ENCODE measurements around the gene GNB5.
"Not testable (repeated sequence)": the region's sequence is repeated elsewhere in the genome, so short reads cannot be mapped to it uniquely, and the experiment has no call there.

Gene GNB5
- total RNA-seq: 1.7 to 12.7 (median 6.5) reads per million in 17 experiments

DNA sequence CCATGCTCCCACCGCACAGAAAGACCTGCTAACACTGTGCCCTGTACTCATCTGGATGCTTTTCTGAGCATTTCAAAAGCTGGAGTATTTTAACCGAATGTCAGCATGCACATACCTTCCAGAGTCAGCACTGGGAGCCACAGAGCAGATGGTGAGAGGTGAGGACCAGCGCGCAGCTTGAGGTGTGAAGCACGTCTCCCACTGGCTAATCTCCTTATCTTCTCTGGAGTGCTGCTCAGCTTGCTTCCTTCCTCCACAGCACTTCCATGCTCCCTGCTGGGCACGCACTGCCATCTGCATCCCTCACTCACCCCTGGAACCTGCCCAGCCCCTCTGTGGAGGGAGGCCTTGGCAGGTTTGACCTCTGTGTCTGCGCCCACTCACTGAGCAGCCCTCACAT is at the start of gene GNB5:
Gene GNB5 (minus strand): TSS at position 186 of the 400 bp plus-strand sequence. CDS start 6,716 bp downstream, outside the sequence.
- no peak for DNase-seq

DNA sequence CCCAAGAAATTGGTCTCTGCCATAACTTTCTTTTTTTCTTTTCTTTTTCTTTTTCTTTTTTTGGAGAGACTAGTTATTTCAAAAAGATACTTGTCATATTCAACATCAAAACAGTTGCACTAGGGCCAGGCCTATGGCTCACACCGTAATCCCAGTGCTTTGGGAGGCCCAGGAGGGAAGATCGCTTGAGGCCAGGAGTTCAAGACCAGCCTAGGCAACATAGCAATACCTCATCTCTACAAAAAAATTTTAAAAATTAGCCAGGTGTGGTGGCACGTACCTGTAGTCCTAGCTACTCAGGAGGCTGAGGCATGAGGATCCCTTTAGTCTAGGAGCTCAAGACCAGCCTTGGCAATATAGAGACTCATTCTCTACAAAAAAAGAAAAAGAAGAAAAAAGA is 49.0 kb upstream of the GNB5 start:
- DNase-seq: no peak

DNA sequence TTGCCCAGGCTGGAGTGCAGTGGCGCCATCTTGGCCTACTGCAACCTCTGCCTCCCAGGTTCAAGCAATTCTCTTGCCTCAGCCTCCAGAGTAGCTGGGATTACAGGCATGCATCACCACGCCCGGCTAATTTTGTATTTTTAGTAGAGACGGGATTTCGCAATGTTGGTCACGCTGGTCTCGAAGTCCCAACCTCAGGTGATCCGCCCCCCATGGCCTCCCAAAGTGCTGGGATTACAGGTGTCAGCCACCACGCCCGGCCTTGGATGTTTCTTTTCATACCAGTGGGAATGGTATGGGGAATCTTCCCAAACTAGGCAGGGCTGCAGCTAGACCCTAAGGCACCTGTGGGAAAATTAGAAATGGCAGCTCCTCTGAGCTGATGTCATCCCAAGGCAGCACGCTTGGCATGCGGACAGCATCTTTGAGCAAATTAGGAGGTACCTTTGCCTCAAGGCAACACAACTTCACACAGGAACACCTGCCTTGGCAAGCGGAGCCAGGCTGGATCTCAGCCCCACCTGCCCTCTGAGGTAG is 47.9 kb upstream of the GNB5 start:
- not testable (repeated sequence) for DNase-seq

DNA sequence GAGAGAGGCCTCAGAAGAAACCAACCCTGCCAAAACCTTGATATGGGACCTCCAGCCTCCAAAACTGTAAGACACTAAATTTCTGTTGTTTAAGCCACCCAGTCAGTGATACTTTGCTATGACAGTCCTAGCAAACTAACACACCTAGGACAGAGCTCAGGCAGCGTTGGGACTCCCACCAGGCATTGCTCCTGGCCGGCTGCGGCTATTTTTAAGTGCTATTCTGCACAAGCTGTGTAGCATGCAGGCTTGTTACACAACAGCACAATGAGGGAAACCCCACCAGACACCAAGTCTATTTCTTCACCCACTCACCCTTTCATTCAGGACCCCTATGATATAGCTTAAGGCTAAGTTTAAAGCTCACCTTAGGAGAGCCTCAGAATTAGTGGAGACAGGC is 47.0 kb upstream of the GNB5 start:
- DNase-seq: no peak

DNA sequence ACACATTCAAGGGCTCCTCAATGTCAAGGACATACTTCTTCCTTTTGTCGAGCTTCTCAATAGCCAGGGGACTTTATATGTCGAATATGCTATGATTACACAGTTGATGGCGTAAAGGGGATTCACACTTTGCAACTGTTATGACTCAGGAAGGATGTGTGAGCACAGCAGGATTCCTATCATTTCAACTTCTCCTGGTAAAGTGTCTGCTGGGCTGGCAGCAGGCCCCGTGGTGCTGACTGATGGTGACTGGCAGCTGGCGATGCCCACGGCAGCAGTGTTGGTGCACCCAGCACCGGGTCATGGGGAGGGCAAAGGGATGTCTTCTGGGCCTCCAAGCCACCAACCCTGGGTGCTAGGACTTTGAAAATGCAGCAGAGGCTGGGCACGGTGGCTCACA is 44.8 kb upstream of the GNB5 start:
- DNase-seq: peak; percentile 31 to 75 (median 42)

DNA sequence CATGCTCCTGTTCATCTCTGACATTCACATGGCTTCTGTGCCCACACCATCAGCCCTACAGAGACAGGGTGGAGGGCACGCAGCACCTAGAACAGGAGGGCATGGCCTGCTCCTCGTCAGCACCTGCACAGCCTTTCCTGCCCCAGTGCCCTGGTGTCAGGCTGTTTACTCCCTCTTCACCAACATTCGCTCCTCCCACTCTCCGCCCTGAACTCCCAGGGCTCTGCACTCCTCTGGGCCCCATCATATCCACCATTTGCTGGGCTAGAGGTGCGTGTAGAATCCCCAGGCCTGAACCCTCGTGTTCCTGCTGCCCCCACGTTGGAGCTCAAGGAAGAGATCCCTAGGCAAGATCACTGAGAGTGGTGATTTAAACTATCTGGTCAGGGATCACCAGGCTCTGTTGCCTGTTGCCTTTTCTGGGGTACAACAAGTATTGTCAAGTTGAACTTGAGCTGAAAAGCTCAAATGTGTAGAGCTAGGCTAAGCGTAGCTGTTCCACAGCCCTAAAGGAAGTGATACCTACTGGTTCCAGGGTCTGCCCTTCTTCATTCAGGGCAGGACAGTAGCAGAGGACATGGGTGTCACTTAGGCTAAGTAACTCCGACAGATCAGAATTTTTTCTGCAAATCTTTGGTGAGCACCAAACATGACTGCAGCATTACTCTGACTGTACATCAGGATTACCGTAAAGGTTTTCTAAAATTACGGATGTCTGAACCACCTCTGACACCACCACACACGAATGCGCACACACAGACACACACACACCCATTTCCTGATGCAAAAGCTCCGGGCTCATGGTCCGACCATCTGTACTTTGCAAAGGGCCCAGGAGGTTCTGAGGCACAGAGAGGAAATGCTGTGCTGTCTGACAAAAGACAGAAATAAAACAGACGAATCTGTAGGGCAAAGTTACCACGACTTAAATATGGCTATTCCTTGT is 43.7 kb upstream of the GNB5 start:
- no peak for DNase-seq

DNA sequence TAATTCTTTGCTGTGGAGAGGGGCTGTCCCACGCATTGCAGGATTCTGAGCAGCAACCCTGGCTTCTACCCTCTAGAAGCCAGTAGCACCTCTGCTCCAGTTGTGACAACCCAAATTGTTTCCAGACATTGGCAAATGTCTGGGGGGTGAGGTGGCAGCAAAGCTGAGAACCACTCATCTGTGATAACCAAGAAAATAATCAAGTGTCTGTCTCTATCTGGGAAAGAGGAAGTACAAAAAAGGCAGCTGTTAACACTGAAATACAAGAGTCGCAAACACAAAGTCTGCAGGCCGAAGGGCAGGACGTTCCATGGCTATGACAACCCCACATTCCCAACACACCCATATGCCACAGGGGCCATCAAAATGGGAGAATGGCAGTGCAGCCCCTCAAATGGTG is 42.2 kb upstream of the GNB5 start:
- DNase-seq: peak; percentile 29 to 65 (median 50)

DNA sequence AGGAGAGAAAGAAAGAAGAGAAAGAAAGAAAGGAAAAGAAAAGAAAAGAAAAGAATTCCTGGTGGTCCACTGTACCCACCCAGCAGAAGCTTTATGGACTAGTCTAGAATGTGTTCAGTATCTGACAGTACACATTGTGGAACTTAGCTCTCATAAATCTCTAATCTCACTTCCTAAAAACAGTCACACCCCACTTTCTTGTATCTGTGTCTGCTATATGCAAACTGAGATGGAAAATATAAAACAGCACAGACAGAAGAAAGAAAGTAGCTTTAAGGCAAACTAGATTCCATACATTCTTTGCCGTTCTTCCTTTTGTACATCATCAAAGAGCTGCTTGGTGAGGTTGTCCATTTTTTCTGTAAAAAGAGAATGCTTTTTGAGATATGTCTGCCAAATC is 41.1 kb upstream of the GNB5 start:
- peak in 2 of 4 experiments; percentile 60 for DNase-seq

DNA sequence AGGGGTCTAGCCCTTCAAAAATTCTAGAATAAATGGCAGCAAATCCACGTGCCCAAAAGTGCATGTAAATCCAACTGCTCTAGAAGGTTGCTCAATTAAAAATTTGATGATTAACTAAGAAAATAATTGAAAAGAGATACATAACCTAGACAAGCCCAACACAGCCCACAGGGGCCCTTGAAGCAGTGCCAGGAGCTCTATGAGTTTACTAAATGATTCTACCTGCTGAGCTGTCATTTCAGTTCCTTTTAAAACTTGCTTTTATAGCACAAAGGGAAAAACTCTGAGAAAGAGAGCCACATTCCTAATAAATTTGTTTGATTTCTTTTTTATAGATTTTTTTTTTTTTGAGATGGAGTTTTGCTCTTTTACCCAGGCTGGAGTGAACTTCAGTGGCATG is 38.9 kb upstream of the GNB5 start:
- no peak for DNase-seq

DNA sequence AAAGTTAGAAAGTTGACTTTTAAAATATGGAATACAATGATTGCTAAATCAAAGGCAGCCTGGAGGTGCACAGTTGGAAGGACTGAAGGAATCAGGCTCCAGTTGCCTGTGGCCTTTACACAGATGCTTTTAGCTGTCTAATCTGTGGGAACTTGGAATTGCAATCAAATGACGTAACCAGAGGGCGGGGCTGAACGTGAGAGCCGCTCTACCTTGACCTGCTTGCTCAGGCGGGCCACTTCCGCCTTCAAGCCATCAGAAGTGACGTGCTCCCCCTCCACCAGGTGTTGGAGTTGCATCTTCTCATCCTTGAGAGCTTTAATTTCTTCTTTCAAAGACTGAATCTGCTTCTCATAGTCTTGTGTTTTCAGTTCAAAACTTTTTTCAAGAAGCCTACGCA is 37.7 kb upstream of the GNB5 start:
- DNase-seq: no peak

DNA sequence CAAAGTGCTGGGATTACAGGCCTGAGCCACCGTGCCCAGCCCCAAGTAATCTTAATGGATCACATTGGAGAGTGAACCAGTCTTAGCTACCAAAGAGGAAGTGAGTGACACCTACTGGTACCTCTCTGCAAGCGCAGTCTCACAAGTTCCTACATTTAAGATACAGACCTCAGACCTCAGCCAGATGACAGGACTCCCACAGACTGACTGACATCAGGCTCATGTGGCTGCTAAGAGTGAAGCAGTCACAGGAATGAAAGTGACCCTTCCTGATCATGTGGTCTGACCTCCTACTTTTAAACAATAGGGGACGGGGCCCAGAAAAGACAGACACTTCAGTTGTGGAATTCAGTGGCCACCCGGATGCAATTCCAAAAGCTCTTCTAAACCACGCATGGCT is 36.3 kb upstream of the GNB5 start:
- peak; percentile 91 to 97 (median 94) for DNase-seq

DNA sequence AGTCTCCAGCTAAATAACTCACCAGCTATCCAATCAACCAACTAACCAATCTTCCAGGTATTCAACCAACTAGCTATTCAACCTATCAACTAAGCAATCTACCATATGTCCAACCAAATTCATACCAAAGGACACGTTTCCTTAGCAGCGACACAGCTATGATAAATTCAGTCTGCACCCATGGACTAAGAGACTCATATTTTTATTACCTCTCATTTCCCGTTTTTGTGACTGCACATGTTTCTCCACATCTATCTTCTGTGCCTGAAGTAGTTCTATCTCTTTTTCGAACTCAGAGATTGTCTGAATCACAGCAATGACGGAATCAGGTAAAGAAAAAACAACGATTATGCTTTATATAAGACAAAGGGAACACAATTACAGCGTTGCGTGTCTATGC is 34.0 kb upstream of the GNB5 start:
- DNase-seq: no peak

DNA sequence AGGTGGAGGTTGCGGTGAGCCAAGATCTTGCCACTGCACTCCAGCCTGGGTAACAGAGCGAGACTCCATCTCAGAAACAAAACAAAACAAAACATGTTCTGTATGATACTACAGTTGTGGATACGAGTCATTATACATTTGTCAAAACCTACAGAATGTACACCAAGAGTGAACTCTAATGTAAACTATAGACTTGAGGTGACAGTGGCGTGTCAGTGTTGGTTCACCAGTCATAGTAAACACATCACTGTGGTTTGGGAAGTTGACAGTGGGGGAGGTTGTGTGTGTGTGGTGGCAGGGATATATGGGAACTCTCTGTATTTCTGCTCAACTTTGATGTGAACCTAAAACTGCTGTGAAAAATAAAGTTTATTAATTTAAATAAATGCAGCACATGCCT is 33.0 kb upstream of the GNB5 start:
- peak; percentile 46 to 73 (median 66) for DNase-seq

DNA sequence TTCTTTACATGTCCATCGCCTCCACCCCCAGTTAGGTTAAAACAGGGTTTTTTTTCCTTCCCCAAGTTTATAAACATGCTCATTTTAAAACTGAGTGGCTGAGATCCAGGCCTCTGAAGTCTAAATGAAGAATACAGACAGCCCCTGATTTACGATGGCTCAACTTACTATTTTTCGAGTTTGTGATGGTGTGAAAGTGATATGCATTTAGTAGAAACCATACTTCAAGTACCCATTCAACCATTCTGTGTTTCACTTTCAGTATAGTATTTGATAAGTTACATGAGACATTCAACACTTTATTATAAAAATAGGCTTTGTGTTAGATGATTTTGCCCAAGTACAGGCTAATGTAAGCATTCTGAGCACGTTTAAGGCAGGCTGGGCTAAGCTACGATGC is 30.5 kb upstream of the GNB5 start:
- no peak for DNase-seq

DNA sequence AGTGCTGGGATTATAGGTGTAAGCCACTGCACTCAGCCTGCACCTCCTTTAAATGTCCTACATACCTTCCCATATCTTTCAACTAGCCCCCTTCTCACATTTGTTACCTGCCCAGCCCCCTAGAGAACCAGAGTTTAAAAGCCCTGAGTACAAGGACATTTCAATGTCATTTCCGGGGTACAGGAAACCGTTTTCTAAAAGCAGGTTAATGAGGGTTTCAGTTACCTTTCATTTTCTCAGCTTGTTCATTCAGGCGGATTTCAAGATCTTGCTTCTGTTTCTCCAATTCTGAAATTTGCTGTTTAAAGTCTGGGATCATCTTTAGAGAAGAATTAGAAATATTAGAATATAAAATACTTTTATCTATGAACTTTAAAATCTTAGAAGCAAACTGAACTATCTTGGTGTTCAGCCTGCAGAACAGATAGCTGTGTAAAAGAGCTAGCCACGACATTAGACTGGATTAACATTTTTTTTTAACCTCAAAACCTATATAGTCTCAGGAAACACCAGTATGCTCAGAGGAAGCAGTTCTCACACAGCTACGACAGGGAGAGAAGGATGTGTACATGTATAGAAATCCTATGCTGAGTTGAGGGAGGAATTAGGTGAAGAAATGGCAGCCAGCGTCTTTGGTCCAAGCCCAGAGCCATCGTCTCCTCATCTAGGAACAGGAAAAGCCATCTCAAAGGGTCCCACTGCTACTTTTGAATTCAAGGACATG is 29.9 kb upstream of the GNB5 start:
- DNase-seq: no peak

DNA sequence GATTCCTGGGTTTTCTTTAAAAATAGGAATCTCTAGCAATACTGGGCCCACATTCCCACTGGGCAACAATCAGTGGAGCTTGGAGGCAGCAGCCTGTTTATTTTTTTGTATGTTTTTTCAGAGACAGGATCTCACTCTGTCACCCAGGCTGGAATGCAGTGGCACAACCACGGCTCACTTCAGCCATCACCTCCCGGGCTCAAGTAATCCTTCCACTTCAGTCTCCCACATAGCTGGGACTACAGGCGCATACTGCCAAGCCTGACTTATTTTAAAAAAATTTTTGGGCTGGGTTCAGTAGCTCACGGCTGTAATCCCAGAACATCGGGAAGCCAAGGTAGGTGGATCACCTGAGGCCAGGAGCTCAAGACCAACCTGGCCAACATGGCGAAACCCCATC is 29.1 kb upstream of the GNB5 start:
- DNase-seq: no peak

DNA sequence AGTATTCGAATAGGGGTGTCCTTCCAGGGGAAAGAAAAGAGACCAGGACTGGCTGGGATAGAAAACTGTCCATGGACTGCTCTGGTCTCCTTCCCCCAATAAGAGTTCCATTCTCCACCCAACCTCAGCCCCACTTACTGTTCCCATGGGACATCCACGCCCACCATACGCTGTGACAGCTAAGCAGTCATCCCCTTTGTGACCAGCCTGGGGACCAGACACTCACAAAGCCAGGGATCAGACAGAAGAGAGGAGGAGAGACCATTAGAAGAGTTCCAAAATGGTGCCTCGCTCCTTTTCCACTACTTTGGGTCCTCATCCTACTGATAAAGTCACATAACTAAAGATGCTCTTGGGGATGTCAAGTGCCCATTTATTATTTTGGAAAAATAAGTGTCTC is 27.6 kb upstream of the GNB5 start:
- DNase-seq: no peak

DNA sequence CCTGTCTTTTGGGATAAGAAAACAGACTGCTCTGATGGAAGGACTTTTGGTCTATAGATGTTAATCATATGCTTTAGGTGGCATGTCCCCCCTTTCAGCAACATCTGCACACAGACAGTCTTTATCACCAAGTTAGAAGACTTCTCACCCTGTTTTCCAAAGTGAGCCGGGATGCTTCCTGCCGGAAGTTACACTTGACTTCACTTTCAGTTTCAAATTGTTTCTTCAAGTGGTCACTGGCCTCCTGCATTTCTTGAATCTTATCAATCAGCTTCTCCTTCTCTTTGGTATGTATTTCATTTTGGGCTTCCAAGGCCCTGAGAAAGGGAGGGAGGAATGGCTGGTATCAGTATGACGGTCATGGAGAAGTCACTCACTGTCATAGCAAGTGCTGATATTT is 27.2 kb upstream of the GNB5 start:
- no peak for DNase-seq

DNA sequence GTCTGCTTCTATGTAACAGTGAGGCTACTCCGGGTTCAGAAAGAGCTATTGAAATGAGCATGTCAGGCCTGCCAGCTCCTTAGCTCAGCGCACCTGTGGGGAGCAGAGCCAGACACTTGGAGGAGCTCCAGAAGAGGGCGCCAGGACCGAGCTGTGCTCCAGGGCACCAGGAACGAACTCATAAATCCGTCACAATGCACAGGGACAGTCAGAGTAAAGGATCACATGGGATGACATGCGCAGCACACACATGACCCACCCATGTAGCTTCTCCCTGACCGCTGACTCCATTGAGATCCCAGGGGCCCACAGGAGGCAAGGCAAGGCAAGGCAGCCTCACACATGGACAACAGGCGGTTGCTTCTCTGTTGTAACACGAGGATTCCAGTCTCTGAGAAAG is 26.0 kb upstream of the GNB5 start:
- DNase-seq: peak in 1 of 4 experiments; percentile 32

DNA sequence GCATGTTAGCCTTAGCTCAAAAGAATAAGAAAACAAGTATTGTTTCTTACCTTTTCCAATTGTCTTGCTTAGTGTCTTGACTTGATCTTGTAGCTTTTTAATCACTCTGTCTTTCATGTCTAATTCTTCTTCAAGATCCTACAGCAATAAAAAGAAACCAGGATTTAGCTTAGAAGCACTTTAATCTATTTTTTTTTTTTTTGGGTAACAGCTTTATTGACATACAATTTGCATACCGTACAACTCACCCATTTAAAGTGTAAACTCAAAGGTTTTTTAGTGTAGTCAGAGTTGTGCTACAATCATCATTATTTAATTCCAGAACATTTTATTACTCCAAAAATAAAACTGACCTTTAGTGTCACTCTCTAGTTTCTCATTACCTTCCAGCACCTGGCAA is 23.4 kb upstream of the GNB5 start:
- no peak for DNase-seq

DNA sequence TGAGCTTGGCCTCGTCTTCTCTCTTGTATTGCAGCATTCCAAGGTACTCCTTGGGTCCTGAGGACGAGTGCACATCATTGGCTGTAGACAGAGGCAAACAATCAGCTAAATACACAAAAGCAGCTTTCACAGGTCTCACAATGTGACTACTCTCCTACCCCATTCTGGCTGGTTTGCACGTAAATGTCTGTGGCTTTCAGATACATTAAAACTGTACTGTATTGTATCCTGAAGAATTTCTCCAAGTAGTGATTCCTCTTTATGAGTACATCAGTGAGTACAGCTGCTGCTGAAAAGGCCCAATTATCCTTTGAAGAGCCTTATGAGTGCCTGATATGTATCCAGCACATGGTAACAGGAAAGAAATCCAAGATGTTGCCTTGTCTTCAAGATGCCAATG is 22.0 kb upstream of the GNB5 start:
- no peak for DNase-seq

DNA sequence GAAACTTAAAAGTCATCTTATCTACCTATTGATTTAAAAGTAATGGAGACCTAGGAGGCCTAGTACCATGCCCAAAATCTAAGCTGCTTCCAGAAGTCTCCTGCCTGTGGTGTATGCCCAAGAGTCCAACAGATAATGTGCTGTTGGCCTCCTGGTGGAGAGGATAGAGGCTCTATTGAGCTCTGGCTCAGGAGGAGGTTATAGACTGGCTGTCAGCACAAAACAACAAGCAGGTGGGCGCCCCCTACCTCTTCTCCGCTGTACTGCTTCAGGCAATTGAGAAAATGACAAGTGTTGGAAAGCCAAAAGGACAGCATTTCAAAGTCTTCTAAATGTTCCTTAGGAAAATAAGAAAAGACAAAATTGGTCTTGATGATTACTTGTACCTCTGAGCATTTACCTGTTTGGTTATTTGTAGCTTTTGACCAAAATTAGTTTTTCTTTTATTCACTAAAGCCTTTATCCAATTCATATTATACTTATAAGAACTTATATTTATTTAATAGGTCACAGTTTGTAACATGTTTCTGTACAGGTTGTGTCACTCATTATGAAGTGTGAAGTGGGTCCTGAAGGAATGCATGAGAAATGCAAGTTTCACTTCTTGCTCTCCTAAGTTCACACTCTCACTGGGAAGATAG is 17.2 kb upstream of the GNB5 start:
- DNase-seq: peak; percentile 40 to 64 (median 48)

DNA sequence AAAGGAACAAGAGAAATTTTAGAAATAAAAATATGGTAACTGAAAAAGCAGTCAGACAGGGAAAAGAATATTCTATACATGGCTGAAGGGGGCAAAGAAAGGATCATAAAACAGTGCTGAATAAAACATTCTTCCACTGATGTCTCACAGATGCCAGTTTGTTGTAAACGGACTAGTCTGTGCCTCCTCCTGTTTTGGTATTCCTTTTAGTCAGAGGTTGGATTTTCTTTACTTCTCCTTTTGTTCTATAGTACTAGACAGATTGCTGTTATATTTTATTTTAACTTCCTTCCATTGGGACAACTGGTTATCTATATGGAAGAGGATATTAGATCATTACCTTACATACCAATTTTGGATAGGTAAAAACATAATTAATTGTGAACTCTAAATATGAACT is 16.0 kb upstream of the GNB5 start:
- DNase-seq: peak in 2 of 4 experiments; percentile 31 to 34

Measured in suppressor macrophage (primary cell).